PC-3 (cell line): Measurements from ENCODE around the gene RETREG2. TPM values are rescaled to one million over a fixed set of nuclear protein-coding genes. Genes with fewer than 3 reads are reported as not detected.

ENCODE experiments used
- ATAC-seq: fragments of 200-7000 bp; cut with Tn5 transposase; 2 replicates; pipeline ENCODE4 v1.9.1; 2020; ENCODE audit warnings: mild to moderate bottlenecking, moderate library complexity
- BruUV-seq: library from RNA; stranded (reverse); fragments of 400-500 nt; replicated peaks from 2 replicates; lab custom pipeline; 2021; lab: Mats Ljungman, UMichigan
- CTCF ChIA-PET: fragments of 300-600 bp; sonication (Branson Sonifier 250); formaldehyde crosslinking; loops from one replicate; lab custom pipeline; 2022; ENCODE audit warnings: antibody characterized with exemption; lab: Charles Lee
- POLR2A ChIA-PET: fragments of 300-600 bp; sonication (Branson Sonifier 250); formaldehyde crosslinking; loops from one replicate; lab custom pipeline; 2022; ENCODE audit warnings: antibody characterized with exemption; ENCODE audit not compliant: unreplicated experiment; lab: Charles Lee
- DNase-seq: peaks from one replicate; pipeline ENCODE4 v3.0.0-alpha.2; 2015
- H2AFZ ChIP-seq: fragments of 300-600 bp; sonication (generic); 2 replicates; pipeline ENCODE4 v1.6.0; 2016; ENCODE audit warnings: antibody characterized with exemption, low read length
- H3F3A ChIP-seq: fragments of 300-600 bp; sonication (generic); one replicate; pipeline ENCODE4 v1.6.0; 2017; ENCODE audit warnings: antibody characterized with exemption, low read length, control low read depth, mild to moderate bottlenecking; ENCODE audit not compliant: unreplicated experiment
- H3K27ac ChIP-seq: fragments of 300-600 bp; sonication (generic); 2 replicates; pipeline ENCODE4 v1.5.1; 2016; ENCODE audit warnings: mild to moderate bottlenecking, low read length
- H3K27me3 ChIP-seq: fragments of 300-600 bp; sonication (generic); 2 replicates; pipeline ENCODE4 v1.6.1; 2016; ENCODE audit warnings: low read length, mixed read lengths
- H3K36me3 ChIP-seq: fragments of 300-600 bp; sonication (generic); 2 replicates; pipeline ENCODE4 v1.6.1; 2016; ENCODE audit warnings: low read depth, mixed run types, low read length, mixed read lengths
- H3K4me1 ChIP-seq: fragments of 300-600 bp; sonication (generic); 2 replicates; pipeline ENCODE4 v1.5.1; 2016; ENCODE audit warnings: low read length; ENCODE audit not compliant: insufficient read depth
- H3K4me2 ChIP-seq: fragments of 300-600 bp; sonication (generic); 2 replicates; pipeline ENCODE4 v1.6.0; 2016; ENCODE audit warnings: low read length
- H3K4me3 ChIP-seq: fragments of 300-600 bp; sonication (generic); 2 replicates; pipeline ENCODE4 v1.5.1; 2016; ENCODE audit warnings: mild to moderate bottlenecking, low read length, mixed read lengths
- H3K79me2 ChIP-seq: fragments of 300-600 bp; sonication (generic); 2 replicates; pipeline ENCODE4 v1.6.1; 2017; ENCODE audit warnings: low read length, mixed read lengths
- H3K9ac ChIP-seq: fragments of 300-600 bp; sonication (generic); 2 replicates; pipeline ENCODE4 v1.6.0; 2016; ENCODE audit warnings: mild to moderate bottlenecking, low read length
- H3K9me2 ChIP-seq: fragments of 300-600 bp; sonication (generic); replicated peaks from 2 replicates; pipeline ENCODE4 v1.6.1; 2016; ENCODE audit warnings: mixed run types, low read length, mixed read lengths
- H3K9me3 ChIP-seq: fragments of 300-600 bp; sonication (generic); 2 replicates; pipeline ENCODE4 v1.6.1; 2016; ENCODE audit warnings: low read length, mixed read lengths
- H4K20me1 ChIP-seq: fragments of 300-600 bp; sonication (generic); 2 replicates; pipeline ENCODE4 v1.6.1; 2016; ENCODE audit warnings: low read length, mixed read lengths
- EZH2 ChIP-seq: fragments of 300-600 bp; sonication (generic); IDR thresholded peaks from one replicate; pipeline ENCODE4 v1.6.1; 2017; ENCODE audit warnings: antibody characterized with exemption, mild to moderate bottlenecking, low read length; ENCODE audit not compliant: unreplicated experiment
- EZH2phosphoT487 ChIP-seq: fragments of 300-600 bp; sonication (generic); IDR thresholded peaks from 2 replicates; pipeline ENCODE4 v1.6.1; 2018; ENCODE audit warnings: mild to moderate bottlenecking, antibody characterized with exemption, low read length, borderline replicate concordance
- intact Hi-C: fragments of 100-400 bp; cut with micrococcal nuclease; formaldehyde crosslinking; loops from 2 replicates; pipeline ENCODE4 v1.9.0; 2023
- total RNA-seq: library from RNA; depleted of rRNA; stranded (reverse); fragments of >200 nt; gene quantifications from 2 replicates; pipeline ENCODE4 v1.2.3, GENCODE V29; 2014
- TF ChIP-seq, protein P1 (sequence below): fragments of 300-600 bp; sonication (generic); conservative IDR thresholded peaks from 2 replicates; pipeline ENCODE4 v1.5.1; 2017; ENCODE audit warnings: antibody characterized with exemption, low read depth, mild to moderate bottlenecking, low read length

Gene RETREG2
- total RNA-seq, 1 experiment from 2014 or later, result 61.0 TPM

DNA sequence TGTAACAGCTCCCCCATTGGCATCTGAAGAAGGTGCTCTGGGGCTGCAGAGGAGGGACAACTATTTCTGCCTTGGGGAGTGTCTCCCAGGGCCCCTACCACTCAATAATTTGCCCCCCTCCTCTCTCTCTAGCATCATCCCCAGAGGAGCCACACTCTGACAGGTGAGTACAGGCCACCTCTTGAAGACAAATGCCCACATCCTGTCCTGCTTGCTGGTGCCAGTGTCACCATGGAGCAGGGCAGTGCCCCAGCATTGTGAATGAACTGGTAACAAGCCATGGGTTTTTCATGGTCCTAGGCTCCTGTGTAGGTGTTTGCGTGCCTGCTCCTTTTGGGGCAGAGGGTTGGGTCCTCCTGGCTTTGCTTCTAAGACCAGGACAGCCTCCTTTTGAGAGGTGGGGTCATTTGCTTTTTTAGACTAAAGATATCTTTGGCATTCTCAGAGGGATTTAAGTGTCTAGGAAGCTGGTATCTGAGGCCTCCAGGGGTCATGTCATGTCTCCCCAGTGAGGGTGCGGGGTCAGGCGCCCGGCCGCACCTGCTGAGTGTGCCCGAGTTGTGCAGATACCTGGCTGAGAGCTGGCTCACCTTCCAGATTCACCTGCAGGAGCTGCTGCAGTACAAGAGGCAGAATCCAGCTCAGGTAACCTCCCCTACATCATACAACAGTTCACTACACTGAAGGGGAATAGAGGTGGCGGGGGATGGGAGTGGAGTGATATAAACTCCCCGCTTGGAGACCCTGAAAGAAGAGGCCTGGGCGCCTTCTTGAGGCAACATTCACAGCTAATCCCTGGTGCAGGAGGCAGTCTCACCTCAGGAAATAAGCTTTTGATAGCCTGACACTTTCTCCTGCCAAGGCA lies 1.8 kb downstream of the RETREG2 start:
- Histone ChIP-seq H3K27me3 (no peaks in the 10 kb centered on the region), H3K36me3 (peaks cover 17% of the 10 kb centered on the region; the same call in 1 of the 2 replicates), H2AFZ (no peak overlapping the region), H3F3A (peaks cover 5% of the 10 kb centered on the region), H3K4me3 (peak overlapping the region; percentile 83), H3K27ac (no peak overlapping the region), H3K9me3 (no peaks in the 10 kb centered on the region), H3K9ac (no peak overlapping the region), H4K20me1 (peaks cover 4% of the 10 kb centered on the region; the same call in 1 of the 2 replicates), H3K4me2 (peak overlapping the region; percentile 98), H3K9me2 (no peaks in the 10 kb centered on the region), H3K79me2 (peaks cover 42% of the 10 kb centered on the region), H3K4me1 (peaks cover 24% of the 10 kb centered on the region)
- BruUV-seq, result no TSS peak
- no peak for DNase-seq
- ChIA-PET POLR2A (no interaction called here), CTCF (no interaction called here)
- no peak for ATAC-seq
- TF ChIP-seq, protein P1, sequence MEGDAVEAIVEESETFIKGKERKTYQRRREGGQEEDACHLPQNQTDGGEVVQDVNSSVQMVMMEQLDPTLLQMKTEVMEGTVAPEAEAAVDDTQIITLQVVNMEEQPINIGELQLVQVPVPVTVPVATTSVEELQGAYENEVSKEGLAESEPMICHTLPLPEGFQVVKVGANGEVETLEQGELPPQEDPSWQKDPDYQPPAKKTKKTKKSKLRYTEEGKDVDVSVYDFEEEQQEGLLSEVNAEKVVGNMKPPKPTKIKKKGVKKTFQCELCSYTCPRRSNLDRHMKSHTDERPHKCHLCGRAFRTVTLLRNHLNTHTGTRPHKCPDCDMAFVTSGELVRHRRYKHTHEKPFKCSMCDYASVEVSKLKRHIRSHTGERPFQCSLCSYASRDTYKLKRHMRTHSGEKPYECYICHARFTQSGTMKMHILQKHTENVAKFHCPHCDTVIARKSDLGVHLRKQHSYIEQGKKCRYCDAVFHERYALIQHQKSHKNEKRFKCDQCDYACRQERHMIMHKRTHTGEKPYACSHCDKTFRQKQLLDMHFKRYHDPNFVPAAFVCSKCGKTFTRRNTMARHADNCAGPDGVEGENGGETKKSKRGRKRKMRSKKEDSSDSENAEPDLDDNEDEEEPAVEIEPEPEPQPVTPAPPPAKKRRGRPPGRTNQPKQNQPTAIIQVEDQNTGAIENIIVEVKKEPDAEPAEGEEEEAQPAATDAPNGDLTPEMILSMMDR, result no peak
- TF ChIP-seq EZH2, result no peak
- no peak for TF ChIP-seq EZH2phosphoT487
- intact Hi-C loops, result loop anchor here (5.0 kb wide), 1 partner anchor 117 kb away; no protein-coding TSS in a partner anchor

DNA sequence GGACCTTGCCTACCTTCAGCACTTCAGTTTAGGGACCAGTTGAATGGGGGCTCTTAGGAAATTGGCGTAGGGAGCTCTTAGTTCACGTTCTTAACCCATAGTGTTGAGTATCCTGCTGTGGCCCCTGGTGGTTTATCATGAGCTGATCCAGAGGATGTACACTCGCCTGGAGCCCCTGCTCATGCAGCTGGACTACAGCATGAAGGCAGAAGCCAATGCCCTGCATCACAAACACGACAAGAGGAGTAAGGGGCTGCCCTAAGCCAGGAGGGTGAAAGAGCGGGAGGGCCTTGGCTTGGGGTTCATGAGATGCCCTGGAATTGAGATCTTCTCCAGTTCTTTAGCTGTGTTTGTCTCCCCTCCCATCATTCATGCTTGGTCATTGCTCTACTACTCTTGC lies 2.9 kb downstream of the RETREG2 start:
- DNase-seq, result no peak
- H3K79me2 ChIP-seq, result peaks cover 32% of the 10 kb centered on the region
- H3K27ac ChIP-seq, result no peak overlapping the region
- no peak overlapping the region for H3K4me2 ChIP-seq
- no peak for ATAC-seq
- no TSS peak for BruUV-seq
- TF ChIP-seq, protein P1, result no peak
- TF ChIP-seq EZH2phosphoT487 (no peak), EZH2 (no peak)
- no peaks in the 10 kb centered on the region for H3K27me3 ChIP-seq
- CTCF ChIA-PET, result no interaction called here
- H3K9me3 ChIP-seq, result no peaks in the 10 kb centered on the region
- intact Hi-C loops, result no loop called here
- POLR2A ChIA-PET, result no interaction called here
- H3K36me3 ChIP-seq, result peaks cover 16% of the 10 kb centered on the region; the same call in 1 of the 2 replicates
- H3K4me3 ChIP-seq, result no peak overlapping the region
- peaks cover 4% of the 10 kb centered on the region; the same call in 1 of the 2 replicates for H4K20me1 ChIP-seq
- H3K4me1 ChIP-seq, result peaks cover 17% of the 10 kb centered on the region
- no peak overlapping the region for H3K9ac ChIP-seq
- peaks cover 5% of the 10 kb centered on the region for H3F3A ChIP-seq
- no peak overlapping the region for H2AFZ ChIP-seq
- H3K9me2 ChIP-seq, result no peaks in the 10 kb centered on the region

DNA sequence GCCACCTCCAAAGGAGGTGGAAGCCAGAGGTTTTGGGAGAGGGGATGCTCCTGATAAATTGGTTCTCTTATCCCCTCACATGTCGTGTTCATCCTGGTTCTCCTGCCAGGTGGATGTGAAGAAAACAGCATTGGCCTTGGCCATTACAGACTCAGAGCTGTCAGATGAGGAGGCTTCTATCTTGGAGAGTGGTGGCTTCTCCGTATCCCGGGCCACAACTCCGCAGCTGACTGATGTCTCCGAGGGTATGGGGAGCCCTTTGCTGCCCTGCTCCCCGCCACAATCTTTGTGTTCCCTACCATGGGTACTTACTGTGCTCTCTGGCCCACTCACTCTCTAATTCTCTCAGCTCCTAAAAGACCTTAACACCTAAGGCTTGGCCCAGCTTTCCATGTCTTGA lies 3.5 kb downstream of the RETREG2 start:
- intact Hi-C loops, result no loop called here
- H4K20me1 ChIP-seq, result peaks cover 4% of the 10 kb centered on the region; the same call in 1 of the 2 replicates
- TF ChIP-seq, protein P1, result no peak
- TF ChIP-seq EZH2phosphoT487 (no peak), EZH2 (no peak)
- ATAC-seq (no peak), DNase-seq (no peak)
- H3K27ac ChIP-seq, result no peak overlapping the region
- ChIA-PET CTCF (no interaction called here), POLR2A (no interaction called here)
- peaks cover 17% of the 10 kb centered on the region for H3K4me1 ChIP-seq
- no peak overlapping the region for H3K4me3 ChIP-seq
- BruUV-seq, result TSS peak; percentile 0
- H3K79me2 ChIP-seq, result peaks cover 27% of the 10 kb centered on the region
- H3K27me3 ChIP-seq, result no peaks in the 10 kb centered on the region
- H2AFZ ChIP-seq, result no peak overlapping the region
- peaks cover 16% of the 10 kb centered on the region; the same call in 1 of the 2 replicates for H3K36me3 ChIP-seq
- peaks cover 5% of the 10 kb centered on the region for H3F3A ChIP-seq
- H3K9me2 ChIP-seq, result no peaks in the 10 kb centered on the region
- no peaks in the 10 kb centered on the region for H3K9me3 ChIP-seq
- H3K4me2 ChIP-seq, result no peak overlapping the region
- H3K9ac ChIP-seq, result no peak overlapping the region
